ENCODE measurements around the gene GPR171.

DNA sequence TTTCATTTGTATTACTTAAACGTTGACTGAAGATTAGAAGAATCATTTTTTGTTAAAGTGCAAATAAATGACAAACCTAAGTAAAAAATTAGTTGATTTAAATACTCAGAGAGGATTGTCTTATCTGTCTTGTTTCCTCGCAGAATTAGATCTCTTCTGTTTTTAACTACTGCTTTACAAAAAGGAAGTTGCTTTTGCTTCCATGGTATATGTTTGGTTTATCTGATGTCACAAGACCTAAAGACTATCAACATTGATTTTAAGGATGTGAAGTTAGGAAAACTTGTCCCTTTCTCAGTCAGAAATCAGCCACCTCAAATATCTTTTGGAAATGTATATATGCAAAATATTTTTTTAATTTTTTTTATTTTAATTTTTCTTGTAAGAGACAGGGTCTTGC lies 28.7 kb downstream of the GPR171 start:
- TF ChIP-seq, protein P1, sequence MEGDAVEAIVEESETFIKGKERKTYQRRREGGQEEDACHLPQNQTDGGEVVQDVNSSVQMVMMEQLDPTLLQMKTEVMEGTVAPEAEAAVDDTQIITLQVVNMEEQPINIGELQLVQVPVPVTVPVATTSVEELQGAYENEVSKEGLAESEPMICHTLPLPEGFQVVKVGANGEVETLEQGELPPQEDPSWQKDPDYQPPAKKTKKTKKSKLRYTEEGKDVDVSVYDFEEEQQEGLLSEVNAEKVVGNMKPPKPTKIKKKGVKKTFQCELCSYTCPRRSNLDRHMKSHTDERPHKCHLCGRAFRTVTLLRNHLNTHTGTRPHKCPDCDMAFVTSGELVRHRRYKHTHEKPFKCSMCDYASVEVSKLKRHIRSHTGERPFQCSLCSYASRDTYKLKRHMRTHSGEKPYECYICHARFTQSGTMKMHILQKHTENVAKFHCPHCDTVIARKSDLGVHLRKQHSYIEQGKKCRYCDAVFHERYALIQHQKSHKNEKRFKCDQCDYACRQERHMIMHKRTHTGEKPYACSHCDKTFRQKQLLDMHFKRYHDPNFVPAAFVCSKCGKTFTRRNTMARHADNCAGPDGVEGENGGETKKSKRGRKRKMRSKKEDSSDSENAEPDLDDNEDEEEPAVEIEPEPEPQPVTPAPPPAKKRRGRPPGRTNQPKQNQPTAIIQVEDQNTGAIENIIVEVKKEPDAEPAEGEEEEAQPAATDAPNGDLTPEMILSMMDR (conservative IDR thresholded peaks at IDR 0.05; ENCODE audit: low read depth, low read length): no peak
- TF ChIP-seq EZH2phosphoT487 (IDR thresholded peaks at IDR 0.05; ENCODE audit: borderline replicate concordance, low read length): no peak
